ENCODE measurements around the gene TMEM215. TPM values are rescaled to one million over a fixed set of nuclear protein-coding genes. Genes with fewer than 3 reads are reported as not detected.

Gene TMEM215
- polyA plus RNA-seq, 1 of the 3 experiments (the other 2 are of a cell fraction): not detected

GRCh38 chr9:32775283-32775682 lies 8.1 kb upstream of the TMEM215 start:
- H4K20me1 ChIP-seq (ENCODE audit: insufficient read depth): no peaks in the 10 kb centered on the region
- DNase-seq: no peak
- H3K4me1 ChIP-seq (ENCODE audit: control insufficient read depth in 1 of 2, insufficient read depth in 2 of 2, low read depth in 1 of 2, low read length in 1 of 2): no peaks in the 10 kb centered on the region
- H3K4me2 ChIP-seq: no peak overlapping the region
- no peaks in the 10 kb centered on the region for H3K36me3 ChIP-seq (replicated peaks in 1 of 2; ENCODE audit: control insufficient read depth in 1 of 2, insufficient read depth in 2 of 2, low read length in 1 of 2)
- H3K79me2 ChIP-seq (ENCODE audit: insufficient read depth): no peaks in the 10 kb centered on the region
- H2AFZ ChIP-seq (ENCODE audit: low read depth): no peak overlapping the region
- 4% methylated on average over 1 of the region's 1 CpG for WGBS (ENCODE audit: low lambda C conversion rate)
- H3K27me3 ChIP-seq (ENCODE audit: insufficient read depth): no peaks in the 10 kb centered on the region
- no peak overlapping the region for H3K9ac ChIP-seq
- H3K27ac ChIP-seq (ENCODE audit: low read depth in 2 of 2, low read length in 1 of 2): no peak overlapping the region
- no peaks in the 10 kb centered on the region for H3F3A ChIP-seq (replicated peaks; ENCODE audit: insufficient read depth)
- H3K9me3 ChIP-seq: no peaks in the 10 kb centered on the region
- TF ChIP-seq IRF3 (IDR thresholded peaks at IDR 0.05; ENCODE audit: low read depth, low read length): no peak
- TF ChIP-seq REST (IDR thresholded peaks at IDR 0.05; ENCODE audit: low read depth, low read length): no peak
- H3K9me2 ChIP-seq: no peaks in the 10 kb centered on the region
- CTCF ChIA-PET: interaction anchor here (0.9 to 1.3 kb wide), 2 partner anchors 12 to 17 kb away, joined by 3 read pairs; no protein-coding TSS in a partner anchor
- no peak overlapping the region for H3K4me3 ChIP-seq (ENCODE audit: low read depth in 2 of 2, low read length in 1 of 2)
- POLR2A ChIA-PET: no interaction called here

- no peaks in the 10 kb centered on the region for H3K9me3 ChIP-seq
- ChIA-PET CTCF (interaction anchor here (1.1 to 1.4 kb wide), 3 partner anchors 18 to 397 kb away, joined by 3 read pairs; no protein-coding TSS in a partner anchor), POLR2A (no interaction called here)
- 0% methylated on average over 3 of the region's 3 CpGs for WGBS (ENCODE audit: low lambda C conversion rate)
- no peaks in the 10 kb centered on the region for H3K79me2 ChIP-seq (ENCODE audit: insufficient read depth)
- H3K4me2 ChIP-seq: no peak overlapping the region
- H3K27ac ChIP-seq (ENCODE audit: low read depth in 2 of 2, low read length in 1 of 2): no peak overlapping the region; a peak in 1 of 4 replicates
- H2AFZ ChIP-seq (ENCODE audit: low read depth): no peak overlapping the region
- no peaks in the 10 kb centered on the region for H3K9me2 ChIP-seq
- H3K9ac ChIP-seq: no peak overlapping the region
- no peaks in the 10 kb centered on the region for H3F3A ChIP-seq (replicated peaks; ENCODE audit: insufficient read depth)
- peak; percentile 50; the same call in 1 of the 2 replicates for TF ChIP-seq RCOR1 (IDR thresholded peaks at IDR 0.05; ENCODE audit: low read length)
- peak in 1 of 2 experiments; percentile 42; a peak in 2 of 4 replicates for TF ChIP-seq EP300 (IDR thresholded peaks at IDR 0.05; ENCODE audit: borderline replicate concordance in 1 of 2, low read depth in 1 of 2, low read length in 1 of 2)
- no peak for TF ChIP-seq MXI1 (IDR thresholded peaks at IDR 0.05; ENCODE audit: low read depth, low read length)
- DNase-seq: peak; percentile 38
- H4K20me1 ChIP-seq (ENCODE audit: insufficient read depth): no peaks in the 10 kb centered on the region
- no peaks in the 10 kb centered on the region for H3K27me3 ChIP-seq (ENCODE audit: insufficient read depth)
- no peak overlapping the region for H3K4me3 ChIP-seq (ENCODE audit: low read depth in 2 of 2, low read length in 1 of 2)
- no peaks in the 10 kb centered on the region for H3K4me1 ChIP-seq (ENCODE audit: control insufficient read depth in 1 of 2, insufficient read depth in 2 of 2, low read depth in 1 of 2, low read length in 1 of 2)
- H3K36me3 ChIP-seq (replicated peaks in 1 of 2; ENCODE audit: control insufficient read depth in 1 of 2, insufficient read depth in 2 of 2, low read length in 1 of 2): no peaks in the 10 kb centered on the region
These were observed 7.1 kb upstream of the TMEM215 start for GRCh38 chr9:32776201-32776600.
